ENCODE measurements around the gene RELA. TPM values are rescaled to one million over a fixed set of nuclear protein-coding genes. Genes with fewer than 3 reads are reported as not detected.

Gene RELA
- total and polyA plus RNA-seq, 10 of the 15 experiments (the other 5 are each of a cell fraction or from before 2014, with no cell fraction given): 5.1 to 56.4 (median 34.2) TPM

GRCh38 chr11:65662247-65662798 lies 393 bp downstream of the RELA start:
- H4K20me1 ChIP-seq (ENCODE audit: control insufficient read depth, insufficient read depth): no peaks in the 10 kb centered on the region; the same call in none of the 2 replicates
- ATAC-seq: peak; percentile 14; the same call in 2 of the 3 replicates
- peak overlapping the region; percentile 98 for H3K9ac ChIP-seq (ENCODE audit: control insufficient read depth, insufficient read depth, low read length)
- peaks cover 28% of the 10 kb centered on the region for H3K79me2 ChIP-seq (ENCODE audit: control insufficient read depth, insufficient read depth, low read length)
- no peak for DNase-seq (ENCODE audit: low read depth, low spot score)
- in situ Hi-C loops (cut with MboI): no loop called here
- no peak for FAIRE-seq
- H3K9me3 ChIP-seq (replicated peaks; ENCODE audit: control insufficient read depth, insufficient read depth, low read length): no peaks in the 10 kb centered on the region
- H3K4me1 ChIP-seq (ENCODE audit: control insufficient read depth, insufficient read depth, low read length): peaks cover 9% of the 10 kb centered on the region
- WGBS (ENCODE audit: insufficient coverage, insufficient replicate concordance, low lambda C conversion rate, missing lambda C conversion rate): 0% methylated on average over 12 of the region's 29 CpGs
- ChIA-PET POLR2A (interaction anchor here (0.5 to 5.5 kb wide), 13 partner anchors 9 to 227 kb away, joined by 3 to 88 read pairs (median 4); partner anchors contain the start of genes CCDC85B, KAT5, PCNX3 and SIPA1), SMC1A (ENCODE audit: uncharacterized antibody, unreplicated experiment) (interaction anchor here (1.1 to 1.9 kb wide), 6 partner anchors 10 to 228 kb away, joined by 3 to 19 read pairs (median 6); partner anchors contain the start of genes CCDC85B and PCNX3), RAD21 (ENCODE audit: unreplicated experiment) (interaction anchor here (0.7 to 2.6 kb wide), 11 partner anchors 10 to 121 kb away, joined by 3 to 19 read pairs (median 6); partner anchors contain the start of genes AP5B1, KAT5, PCNX3 and RNASEH2C), CTCF (interaction anchor here (0.6 to 3.6 kb wide), 8 partner anchors 10 to 222 kb away, joined by 3 to 13 read pairs (median 7); partner anchors contain the start of genes KAT5, PCNX3 and SIPA1)
- peak overlapping the region; percentile 44 for H2AFZ ChIP-seq (ENCODE audit: control insufficient read depth, low read depth, low read length)
- intact Hi-C loops (cut with micrococcal nuclease; ENCODE audit: unreplicated experiment): no loop called here
- H3K4me2 ChIP-seq (ENCODE audit: control insufficient read depth, insufficient read depth): peak overlapping the region; percentile 92
- peak overlapping the region; percentile 98 for H3K27ac ChIP-seq (ENCODE audit: control insufficient read depth, insufficient read depth)
- BruUV-seq (replicated peaks): TSS peak; percentile 54
- TF ChIP-seq SIN3A (IDR thresholded peaks at IDR 0.05; ENCODE audit: low read depth, low read length): peak; percentile 24; the same call in 1 of the 2 replicates
- no peak for TF ChIP-seq RUNX3 (IDR thresholded peaks at IDR 0.05; ENCODE audit: low read length)
- 0 out of 2 replicates have a peak, but pooled peaks have one; percentile 68 for TF ChIP-seq LARP7 (IDR thresholded peaks at IDR 0.05)
- TF ChIP-seq SMARCA5 (IDR thresholded peaks at IDR 0.05): 0 out of 2 replicates have a peak, but pooled peaks have one; percentile 66
- TF ChIP-seq CBFB (IDR thresholded peaks at IDR 0.05; ENCODE audit: low read depth): no peak
- no peak for TF ChIP-seq TCF12 (IDR thresholded peaks at IDR 0.05; ENCODE audit: low read depth, low read length)
- no peak for TF ChIP-seq ZZZ3 (IDR thresholded peaks at IDR 0.05; ENCODE audit: control insufficient read depth, insufficient read length, low read depth)
- TF ChIP-seq WRNIP1 (IDR thresholded peaks at IDR 0.05; ENCODE audit: borderline replicate concordance, low read depth, low read length): peak; percentile 68; the same call in 1 of the 2 replicates
- peak; percentile 1; the same call in 1 of the 2 replicates for TF ChIP-seq TAF1 (IDR thresholded peaks at IDR 0.05; ENCODE audit: borderline replicate concordance, low read depth, low read length)
- peak overlapping the region; percentile 88 for H3K4me3 ChIP-seq
- H3K27me3 ChIP-seq (replicated peaks in 1 of 2; ENCODE audit: control insufficient read depth in 2 of 2, insufficient read depth in 2 of 2, low read length in 1 of 2): no peaks in the 10 kb centered on the region
- peaks cover 18 to 20% of the 10 kb centered on the region in 2 experiments; a peak in 3 of 4 replicates for H3K36me3 ChIP-seq (ENCODE audit: control insufficient read depth in 2 of 2, insufficient read depth in 2 of 2, low read length in 1 of 2)
